AG08396 (cell line): ENCODE measurements around the gene PLEKHG2.
A peak's percentile ranks its signal among the peaks of the same experiment; 100 is the strongest.
"Not testable (repeated sequence)": the region's sequence is repeated elsewhere in the genome, so short reads cannot be mapped to it uniquely, and the experiment has no call there.

Source experiments
- DNase-seq: peaks from one replicate; pipeline ENCODE4 v3.0.0; 2012; ENCODE audit warnings: low spot score, mixed read lengths

PLEKHG2 gene, protein sequence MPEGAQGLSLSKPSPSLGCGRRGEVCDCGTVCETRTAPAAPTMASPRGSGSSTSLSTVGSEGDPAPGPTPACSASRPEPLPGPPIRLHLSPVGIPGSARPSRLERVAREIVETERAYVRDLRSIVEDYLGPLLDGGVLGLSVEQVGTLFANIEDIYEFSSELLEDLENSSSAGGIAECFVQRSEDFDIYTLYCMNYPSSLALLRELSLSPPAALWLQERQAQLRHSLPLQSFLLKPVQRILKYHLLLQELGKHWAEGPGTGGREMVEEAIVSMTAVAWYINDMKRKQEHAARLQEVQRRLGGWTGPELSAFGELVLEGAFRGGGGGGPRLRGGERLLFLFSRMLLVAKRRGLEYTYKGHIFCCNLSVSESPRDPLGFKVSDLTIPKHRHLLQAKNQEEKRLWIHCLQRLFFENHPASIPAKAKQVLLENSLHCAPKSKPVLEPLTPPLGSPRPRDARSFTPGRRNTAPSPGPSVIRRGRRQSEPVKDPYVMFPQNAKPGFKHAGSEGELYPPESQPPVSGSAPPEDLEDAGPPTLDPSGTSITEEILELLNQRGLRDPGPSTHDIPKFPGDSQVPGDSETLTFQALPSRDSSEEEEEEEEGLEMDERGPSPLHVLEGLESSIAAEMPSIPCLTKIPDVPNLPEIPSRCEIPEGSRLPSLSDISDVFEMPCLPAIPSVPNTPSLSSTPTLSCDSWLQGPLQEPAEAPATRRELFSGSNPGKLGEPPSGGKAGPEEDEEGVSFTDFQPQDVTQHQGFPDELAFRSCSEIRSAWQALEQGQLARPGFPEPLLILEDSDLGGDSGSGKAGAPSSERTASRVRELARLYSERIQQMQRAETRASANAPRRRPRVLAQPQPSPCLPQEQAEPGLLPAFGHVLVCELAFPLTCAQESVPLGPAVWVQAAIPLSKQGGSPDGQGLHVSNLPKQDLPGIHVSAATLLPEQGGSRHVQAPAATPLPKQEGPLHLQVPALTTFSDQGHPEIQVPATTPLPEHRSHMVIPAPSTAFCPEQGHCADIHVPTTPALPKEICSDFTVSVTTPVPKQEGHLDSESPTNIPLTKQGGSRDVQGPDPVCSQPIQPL (N-terminal part only)

GRCh38 chr19:39412100-39412866, at the start of gene PLEKHG2:
Gene PLEKHG2, plus strand, starts transcription at chr19:39412669. Its CDS starts 1,418 bp downstream, at chr19:39414087.
- peak; percentile 97 for DNase-seq

GRCh38 chr19:39362682-39363657, 49.5 kb upstream of the PLEKHG2 start:
- DNase-seq: peak; percentile 43

GRCh38 chr19:39363901-39364457, 48.5 kb upstream of the PLEKHG2 start:
- peak; percentile 46 for DNase-seq

GRCh38 chr19:39365531-39365930, 46.9 kb upstream of the PLEKHG2 start:
- no peak for DNase-seq

GRCh38 chr19:39369200-39369599, 43.3 kb upstream of the PLEKHG2 start:
- no peak for DNase-seq

GRCh38 chr19:39370735-39371134, 41.7 kb upstream of the PLEKHG2 start:
- DNase-seq: no peak

DNA sequence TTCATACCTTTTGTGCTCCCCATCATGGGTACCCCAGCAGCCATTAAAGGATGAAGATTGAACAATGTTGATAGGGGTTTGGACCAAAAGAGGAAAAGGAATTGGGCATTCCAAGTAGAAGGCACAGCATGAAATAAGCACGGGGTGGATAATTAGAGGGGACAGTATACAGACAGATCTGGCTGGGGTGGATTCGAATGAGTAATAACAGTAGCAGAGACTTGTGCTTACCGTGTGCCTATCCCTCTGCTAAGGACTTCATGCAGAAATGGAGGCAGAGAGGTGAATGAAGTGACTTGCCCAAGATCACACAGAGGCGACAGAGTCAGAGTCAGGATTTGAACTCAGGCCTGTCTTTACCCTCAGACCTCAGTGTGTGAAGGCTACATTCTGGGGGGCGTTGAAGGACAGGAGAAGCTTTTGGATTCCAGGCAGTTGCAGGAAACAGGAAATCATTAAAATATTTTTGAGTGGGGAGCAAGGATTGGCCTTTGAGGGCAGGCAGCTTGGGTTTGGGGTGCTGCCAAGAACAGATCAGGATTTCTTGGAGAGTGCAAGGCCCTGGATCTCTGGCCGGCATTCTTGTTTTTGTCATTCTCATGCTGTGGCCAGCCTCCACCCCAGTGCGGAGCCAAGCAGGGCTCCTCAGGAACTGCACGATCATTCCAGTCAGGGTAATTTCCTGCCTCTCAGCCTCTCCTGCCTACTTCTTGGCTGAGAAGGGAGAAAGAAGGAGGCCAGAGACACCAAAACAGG, 40.2 kb upstream of the PLEKHG2 start:
- DNase-seq: peak; percentile 92

DNA sequence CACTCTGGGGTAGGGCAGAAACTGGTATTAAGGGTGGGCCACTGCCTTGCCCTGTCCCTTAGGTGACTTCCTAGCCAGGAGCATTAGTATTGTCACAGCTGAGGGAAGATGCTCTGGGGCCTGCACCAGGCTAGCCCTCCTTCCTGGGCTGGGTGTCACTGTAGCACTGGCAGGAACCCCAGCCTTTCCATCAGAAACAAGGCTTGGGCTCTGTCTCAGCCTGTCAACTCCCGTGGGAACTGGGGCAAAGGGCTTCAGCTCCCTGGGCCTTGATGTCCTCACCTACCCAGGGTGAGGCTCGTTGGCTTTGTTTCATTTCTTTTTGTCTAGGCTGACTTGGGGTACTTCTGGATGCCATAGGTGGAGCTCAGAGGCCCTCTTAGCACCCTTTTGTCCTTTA, 39.5 kb upstream of the PLEKHG2 start:
- no peak for DNase-seq

- DNase-seq: no peak
Measured at GRCh38 chr19:39375929-39376328, 36.5 kb upstream of the PLEKHG2 start.

- no peak for DNase-seq
Measured at GRCh38 chr19:39377373-39378362, 34.8 kb upstream of the PLEKHG2 start.

DNA sequence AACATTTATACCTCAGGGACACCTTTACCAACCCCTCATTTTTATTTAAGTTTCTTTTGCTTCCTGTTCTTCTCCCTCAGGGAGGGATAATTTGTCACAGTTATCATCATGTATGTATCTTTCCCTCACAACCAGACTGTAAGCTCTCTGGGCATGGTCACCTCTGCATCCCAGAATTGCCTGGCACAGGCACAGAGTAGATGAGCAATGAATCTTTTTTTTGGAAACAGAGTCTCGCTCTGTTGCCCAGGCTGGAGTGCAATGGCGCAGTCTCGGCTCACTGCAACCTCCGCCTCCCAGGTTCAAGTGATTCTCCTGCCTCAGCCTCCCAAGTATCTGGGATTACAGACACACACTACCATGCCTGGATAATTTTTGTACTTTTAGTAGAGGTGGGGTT, 33.1 kb upstream of the PLEKHG2 start:
- not testable (repeated sequence) for DNase-seq

GRCh38 chr19:39379865-39380396, 32.5 kb upstream of the PLEKHG2 start:
- DNase-seq: no peak

DNA sequence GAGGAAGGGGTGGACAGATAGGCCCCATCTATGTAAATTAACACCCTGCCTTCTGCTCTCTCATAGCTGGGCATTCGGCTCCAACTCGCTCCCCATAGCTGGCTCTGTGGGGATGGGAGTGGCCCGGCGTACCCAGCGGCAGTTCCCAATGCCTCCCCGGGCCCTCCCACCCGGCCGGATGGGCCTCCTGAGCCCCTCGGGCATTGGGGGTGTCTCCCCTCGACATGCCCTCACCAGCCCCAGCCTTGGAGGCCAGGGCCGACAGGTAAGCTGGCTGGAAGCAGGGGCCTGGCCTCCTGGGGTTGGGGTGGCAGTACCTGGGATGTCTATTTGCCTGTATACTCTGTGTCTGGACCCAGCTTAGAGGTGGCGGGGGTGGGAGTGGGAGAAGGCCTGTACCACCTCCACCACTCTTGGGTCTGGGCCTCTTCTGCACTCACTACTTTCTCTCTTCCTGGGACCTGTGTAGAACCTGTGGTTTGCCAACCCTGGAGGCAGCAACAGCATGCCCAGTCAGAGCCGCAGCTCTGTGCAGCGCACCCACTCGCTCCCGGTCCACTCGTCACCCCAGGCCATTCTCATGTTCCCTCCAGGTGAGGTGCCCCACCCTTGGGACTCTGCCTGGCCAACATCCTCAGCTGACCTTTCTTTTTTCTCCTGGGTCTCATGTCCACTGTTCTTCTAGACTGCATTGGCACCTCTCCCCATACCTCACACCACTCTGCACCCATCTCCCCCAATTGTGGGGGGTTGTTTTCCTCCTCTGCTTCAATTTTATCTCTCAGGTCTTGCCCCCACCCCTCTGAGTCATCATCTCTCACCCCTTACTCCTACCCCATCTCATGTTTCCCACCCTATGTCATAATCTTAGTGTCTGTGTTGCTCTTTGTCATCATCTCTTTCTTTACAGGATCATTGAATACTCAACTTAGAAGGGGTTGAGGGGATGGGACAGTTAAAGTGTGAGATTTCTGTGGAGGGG, 31.7 kb upstream of the PLEKHG2 start:
- DNase-seq: no peak

GRCh38 chr19:39381910-39382611, 30.4 kb upstream of the PLEKHG2 start:
- DNase-seq: peak; percentile 60

- DNase-seq: no peak
Measured at GRCh38 chr19:39382991-39383828, 29.3 kb upstream of the PLEKHG2 start.
